EH (cell line): ENCODE measurements around the gene CEBPZOS.

ENCODE experiments used
- DNase-seq: peaks from one replicate; pipeline ENCODE4 v3.0.0-alpha.2; 2015; ENCODE audit warnings: low read depth

Gene CEBPZOS

DNA sequence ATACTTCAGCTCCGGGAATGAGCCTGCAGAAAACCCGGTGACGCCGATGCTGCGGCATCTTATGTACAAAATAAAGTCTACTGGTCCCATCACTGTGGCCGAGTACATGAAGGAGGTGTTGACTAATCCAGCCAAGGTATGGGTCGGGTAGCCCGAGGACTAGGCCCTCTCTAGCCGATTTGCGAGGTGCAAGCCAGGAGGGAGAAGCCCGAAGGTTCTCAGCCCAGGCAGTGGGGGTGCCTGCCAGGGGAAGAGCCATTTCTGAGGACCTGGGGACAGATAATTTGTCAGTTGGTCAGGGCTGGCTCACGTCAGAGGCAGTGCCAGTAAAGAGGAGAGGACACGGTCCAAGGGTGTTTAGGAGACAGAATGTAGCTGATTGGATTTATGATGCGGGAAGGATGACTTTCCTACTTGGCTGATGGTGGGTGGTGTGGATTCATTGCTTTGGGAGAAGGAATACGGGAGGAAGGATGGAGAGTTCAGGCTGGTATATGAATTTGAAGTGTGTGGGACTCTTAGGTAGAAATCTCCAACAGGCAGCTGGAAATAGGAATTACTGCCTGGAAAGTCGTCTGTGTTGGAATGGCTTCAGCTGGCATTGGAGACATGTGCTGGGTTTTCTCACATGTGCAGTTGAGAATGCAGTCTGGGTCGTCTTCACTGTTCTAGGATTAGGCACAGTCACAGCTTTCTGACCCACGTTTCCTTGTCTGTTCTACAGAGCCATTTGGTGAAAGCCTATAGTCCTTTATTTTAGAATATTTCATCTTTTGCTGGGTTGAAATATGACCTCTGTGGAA, 36.0 kb downstream of the CEBPZOS start:
- DNase-seq: peak; percentile 41

DNA sequence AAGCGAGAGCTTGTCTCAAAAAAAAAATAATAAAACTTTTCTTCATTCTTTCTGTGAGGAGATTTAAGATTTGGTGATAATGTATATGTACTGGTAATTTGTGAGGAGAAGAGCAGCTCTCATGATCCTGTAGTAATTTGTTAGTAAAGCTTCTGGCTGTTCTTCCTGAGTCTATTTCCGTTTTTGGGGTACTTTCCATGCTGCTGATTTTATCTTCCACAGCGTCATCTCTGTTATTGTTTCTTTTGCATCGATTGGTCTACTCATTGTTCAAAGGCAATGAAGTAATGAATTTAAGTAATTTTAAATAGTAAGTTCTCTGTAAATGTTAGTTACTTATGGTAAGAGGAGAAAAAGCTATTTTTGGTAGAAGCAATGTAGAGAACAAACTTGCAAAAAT, 47.1 kb downstream of the CEBPZOS start:
- DNase-seq: no peak

DNA sequence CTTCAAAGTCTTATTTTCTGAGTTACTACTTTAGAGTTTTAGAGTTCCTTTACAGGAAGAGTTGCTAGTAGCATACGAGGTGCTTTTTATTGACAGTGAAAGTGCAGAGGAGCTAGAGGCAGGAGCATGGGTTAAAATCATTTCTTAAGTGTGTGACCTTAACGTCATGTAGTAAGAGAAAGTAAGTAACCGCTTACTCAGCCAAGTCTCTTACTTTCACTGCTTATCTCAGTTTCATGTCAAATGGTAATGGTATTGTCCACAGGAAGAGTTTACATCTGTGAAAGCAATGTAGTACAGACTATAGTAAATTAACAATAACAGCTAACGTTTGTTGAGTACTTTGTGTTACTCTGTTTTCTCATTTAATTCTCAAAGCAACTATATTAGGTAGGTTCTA, 47.7 kb downstream of the CEBPZOS start:
- DNase-seq: no peak

DNA sequence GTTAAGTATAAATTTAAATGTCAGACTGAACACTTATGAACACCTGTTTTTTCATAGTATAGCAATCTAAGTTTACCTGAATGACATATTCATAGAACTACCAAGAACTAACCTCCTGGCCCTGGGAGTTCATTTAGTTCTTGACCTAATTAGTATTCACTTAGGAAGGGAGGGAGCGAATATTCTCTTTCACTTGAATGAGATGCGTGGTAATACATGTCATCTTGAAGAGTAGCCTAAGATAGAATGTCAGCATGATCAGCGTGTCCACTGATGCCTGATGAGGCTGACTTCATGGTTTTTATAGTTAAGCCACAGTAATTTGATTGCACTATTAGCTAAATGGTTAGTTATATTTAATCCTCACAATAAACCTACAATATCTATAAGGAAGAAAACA, 48.5 kb downstream of the CEBPZOS start:
- DNase-seq: no peak

DNA sequence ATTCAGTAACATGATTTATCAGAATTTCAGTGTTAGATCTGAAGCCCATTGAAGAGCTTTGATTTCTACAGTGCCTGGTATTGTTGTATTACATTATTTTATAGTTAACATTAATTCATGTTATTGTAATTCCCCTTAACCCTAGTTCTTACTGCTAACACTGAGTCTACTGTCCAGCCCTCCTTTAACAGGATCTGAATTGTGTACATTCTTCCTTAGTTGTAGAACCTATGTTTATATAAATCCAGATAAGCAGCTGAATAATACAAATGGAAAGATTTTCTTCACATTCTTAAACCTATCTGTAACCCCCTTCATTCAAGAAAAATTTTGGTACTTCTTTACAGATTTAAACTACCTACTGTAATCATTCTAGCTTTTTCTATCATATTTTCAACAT, 49.9 kb downstream of the CEBPZOS start:
- DNase-seq: no peak

DNA sequence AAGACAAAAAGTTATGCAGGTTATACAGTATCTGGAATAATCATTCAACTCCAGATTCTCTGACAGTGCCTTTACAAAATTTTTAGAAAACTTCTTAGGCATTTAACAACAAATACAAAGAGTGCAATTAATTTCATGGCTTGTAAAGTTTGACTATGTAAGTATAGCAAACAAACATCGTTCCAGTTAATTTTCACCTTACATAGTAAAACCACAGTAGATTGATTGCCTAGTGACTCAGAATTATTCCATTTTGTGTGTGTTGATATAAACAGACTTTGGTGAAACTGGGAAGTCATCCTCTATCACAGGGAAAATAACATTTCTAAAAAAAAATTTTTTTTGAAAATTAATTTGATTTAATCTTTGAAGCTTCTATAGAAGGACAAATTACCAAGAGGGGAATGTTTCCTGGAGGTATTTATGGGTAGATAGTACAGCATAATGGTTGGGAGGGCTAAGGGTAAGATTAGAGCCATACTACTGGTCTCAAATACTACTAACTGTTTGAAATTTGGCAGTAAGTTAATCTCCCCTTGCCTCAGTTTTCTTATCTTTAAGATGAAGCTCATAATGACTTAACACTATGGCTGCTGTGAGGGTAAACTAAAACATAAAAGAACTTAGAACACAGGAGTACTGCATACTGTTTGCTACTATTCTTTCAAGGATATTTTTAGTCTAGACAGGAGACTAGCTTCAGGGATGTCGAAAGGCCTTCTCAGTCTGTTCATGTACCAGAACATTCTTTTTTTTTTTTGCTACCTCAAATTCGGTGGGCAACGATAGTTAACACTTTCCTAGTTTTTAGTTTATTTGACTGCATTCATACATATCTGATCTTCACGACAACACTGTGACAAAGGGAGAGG, 54.8 kb downstream of the CEBPZOS start:
- no peak for DNase-seq
